Immature natural killer cell (primary cell): ENCODE measurements around the gene TMEM248. TPM values are rescaled to one million over a fixed set of nuclear protein-coding genes. Genes with fewer than 3 reads are reported as not detected.
A peak's percentile ranks its signal among the peaks of the same experiment; 100 is the strongest.

Source experiments
- DNase-seq, 3 donors: peaks; one replicate each; pipeline ENCODE4 v3.0.0; 2022; ENCODE audit warnings: mixed read lengths in 1 of 3
- H3K27ac Mint-ChIP-seq, 6 donors: one replicate each; pipeline ENCODE4 v1.8.0; 2020; ENCODE audit warnings: mixed read lengths in 6 of 6, mild to moderate bottlenecking in 5 of 6, inconsistent platforms in 4 of 6, moderate library complexity in 3 of 6
- H3K27me3 Mint-ChIP-seq, 3 donors: one replicate each; pipeline ENCODE4 v1.8.0; 2020 to 2021; ENCODE audit warnings: low read depth in 3 of 3, mild to moderate bottlenecking in 3 of 3, mixed read lengths in 3 of 3, moderate library complexity in 3 of 3, inconsistent platforms in 1 of 3
- H3K36me3 Mint-ChIP-seq, 3 donors: one replicate each; pipeline ENCODE4 v1.8.0; 2020; ENCODE audit warnings: mixed read lengths in 3 of 3, inconsistent platforms in 2 of 3, mild to moderate bottlenecking in 2 of 3
- H3K4me1 Mint-ChIP-seq, 2 donors: one replicate each; pipeline ENCODE4 v1.8.0; 2020; ENCODE audit warnings: inconsistent platforms in 2 of 2, mild to moderate bottlenecking in 2 of 2, mixed read lengths in 2 of 2, moderate library complexity in 1 of 2
- H3K4me3 Mint-ChIP-seq, 5 donors: one replicate each; pipeline ENCODE4 v1.8.0; 2020; ENCODE audit warnings: mild to moderate bottlenecking in 5 of 5, mixed read lengths in 5 of 5, inconsistent platforms in 3 of 5, moderate library complexity in 3 of 5
- H3K9me3 Mint-ChIP-seq, 6 donors: one replicate each; pipeline ENCODE4 v1.8.0; 2020; ENCODE audit warnings: mild to moderate bottlenecking in 6 of 6, mixed read lengths in 6 of 6, inconsistent platforms in 4 of 6, moderate library complexity in 3 of 6
- polyA plus RNA-seq, 3 donors: library from polyadenylated mRNA; unstranded; fragments of 300-500 nt; fragmentation: Illumina TruSeq; gene quantifications; one replicate each; pipeline ENCODE4 v1.2.3, GENCODE V29; 2021

TMEM248 gene
- polyA plus RNA-seq, 3 donors from 2014 or later: 107 to 124 (median 114) TPM

- Mint-ChIP-seq H3K27me3 (peaks cover 0 to 3% (median 0%) of the 10 kb centered on the region in 3 donors), H3K9me3 (peaks cover 0 to 2% (median 0%) of the 10 kb centered on the region in 6 donors), H3K4me3 (no peak overlapping the region), H3K4me1 (peaks cover 45 to 67% of the 10 kb centered on the region in 2 donors), H3K27ac (peak overlapping the region in 3 of 6 donors; percentile 43 to 68 (median 47)), H3K36me3 (peaks cover 6 to 16% (median 6%) of the 10 kb centered on the region in 3 donors)
- DNase-seq: no peak
Measured at GRCh38 chr7:66939325-66939724, 18.3 kb downstream of the TMEM248 start.

GRCh38 chr7:66946545-66946944, 25.5 kb downstream of the TMEM248 start:
- Mint-ChIP-seq H3K4me1 (peaks cover under 1 to 8% of the 10 kb centered on the region in 2 donors), H3K9me3 (no peaks in the 10 kb centered on the region), H3K27me3 (peaks cover 0 to under 1% (median 0%) of the 10 kb centered on the region in 3 donors), H3K27ac (no peak overlapping the region), H3K4me3 (no peak overlapping the region), H3K36me3 (peaks cover 7 to 42% (median 24%) of the 10 kb centered on the region in 3 donors)
- no peak for DNase-seq

GRCh38 chr7:66948480-66949109, 27.6 kb downstream of the TMEM248 start:
- Mint-ChIP-seq H3K4me1 (peaks cover 0 to 2% of the 10 kb centered on the region in 2 donors), H3K36me3 (peaks cover 11 to 44% (median 23%) of the 10 kb centered on the region in 3 donors), H3K9me3 (no peaks in the 10 kb centered on the region), H3K27me3 (peaks cover 0 to 5% (median 2%) of the 10 kb centered on the region in 3 donors), H3K27ac (no peak overlapping the region), H3K4me3 (no peak overlapping the region)
- no peak for DNase-seq

- Mint-ChIP-seq H3K27ac (no peak overlapping the region), H3K36me3 (peaks cover 11 to 39% (median 13%) of the 10 kb centered on the region in 3 donors), H3K27me3 (peaks cover 0 to 6% (median 2%) of the 10 kb centered on the region in 3 donors), H3K4me1 (peaks cover 0 to 2% of the 10 kb centered on the region in 2 donors), H3K4me3 (no peak overlapping the region), H3K9me3 (no peaks in the 10 kb centered on the region)
- no peak for DNase-seq
Measured at GRCh38 chr7:66950311-66950710, 29.3 kb downstream of the TMEM248 start.

GRCh38 chr7:66950763-66951162, 29.7 kb downstream of the TMEM248 start:
- Mint-ChIP-seq H3K4me3 (no peak overlapping the region), H3K27me3 (peaks cover 0 to 7% (median 2%) of the 10 kb centered on the region in 3 donors), H3K27ac (no peak overlapping the region), H3K36me3 (peaks cover 11 to 41% (median 12%) of the 10 kb centered on the region in 3 donors), H3K4me1 (peaks cover 0 to 2% of the 10 kb centered on the region in 2 donors), H3K9me3 (no peaks in the 10 kb centered on the region)
- DNase-seq: no peak

- Mint-ChIP-seq H3K4me1 (peaks cover 0 to 2% of the 10 kb centered on the region in 2 donors), H3K27ac (peak overlapping the region in 3 of 6 donors; percentile 23 to 65 (median 51)), H3K36me3 (peaks cover 17 to 53% (median 19%) of the 10 kb centered on the region in 3 donors), H3K27me3 (peaks cover 0 to 7% (median 2%) of the 10 kb centered on the region in 3 donors), H3K4me3 (no peak overlapping the region), H3K9me3 (no peaks in the 10 kb centered on the region)
- no peak for DNase-seq
Measured at GRCh38 chr7:66952343-66953043, 31.5 kb downstream of the TMEM248 start.

GRCh38 chr7:66953044-66953427, 32.0 kb downstream of the TMEM248 start:
- Mint-ChIP-seq H3K27ac (peak overlapping the region in 1 of 6 donors; percentile 51), H3K4me3 (no peak overlapping the region), H3K36me3 (peaks cover 17 to 50% (median 22%) of the 10 kb centered on the region in 3 donors)

GRCh38 chr7:66957595-66958290, 36.7 kb downstream of the TMEM248 start:
- H3K27me3 Mint-ChIP-seq: peaks cover 2 to 4% (median 2%) of the 10 kb centered on the region in 3 donors
- DNase-seq: no peak
- H3K4me1 Mint-ChIP-seq: peaks cover 0 to under 1% of the 10 kb centered on the region in 2 donors
- H3K4me3 Mint-ChIP-seq: no peak overlapping the region
- no peak overlapping the region for H3K27ac Mint-ChIP-seq
- peaks cover 16 to 37% (median 18%) of the 10 kb centered on the region in 3 donors for H3K36me3 Mint-ChIP-seq
- H3K9me3 Mint-ChIP-seq: no peaks in the 10 kb centered on the region

More at GRCh38 chr7:66953044-66953427, 32.0 kb downstream of the TMEM248 start:
- peaks cover 0 to 2% of the 10 kb centered on the region in 2 donors for H3K4me1 Mint-ChIP-seq
- no peaks in the 10 kb centered on the region for H3K9me3 Mint-ChIP-seq
- no peak for DNase-seq
- H3K27me3 Mint-ChIP-seq: peaks cover 2 to 7% (median 2%) of the 10 kb centered on the region in 3 donors

GRCh38 chr7:66958538-66959350, 37.7 kb downstream of the TMEM248 start:
- Mint-ChIP-seq H3K36me3 (peaks cover 13 to 33% (median 14%) of the 10 kb centered on the region in 3 donors), H3K9me3 (no peaks in the 10 kb centered on the region), H3K4me1 (no peaks in the 10 kb centered on the region), H3K27ac (peak overlapping the region in 1 of 6 donors; percentile 34), H3K4me3 (no peak overlapping the region), H3K27me3 (peaks cover 1 to 3% (median 3%) of the 10 kb centered on the region in 3 donors)
- no peak for DNase-seq

GRCh38 chr7:66960192-66960591, 39.2 kb downstream of the TMEM248 start:
- DNase-seq: no peak
- no peaks in the 10 kb centered on the region for H3K4me1 Mint-ChIP-seq

GRCh38 chr7:66961096-66961495, 40.1 kb downstream of the TMEM248 start:
- Mint-ChIP-seq H3K27me3 (peaks cover 0 to 3% (median 1%) of the 10 kb centered on the region in 3 donors), H3K36me3 (peaks cover 13 to 20% (median 14%) of the 10 kb centered on the region in 3 donors), H3K4me1 (no peaks in the 10 kb centered on the region), H3K4me3 (no peak overlapping the region), H3K27ac (no peak overlapping the region), H3K9me3 (no peaks in the 10 kb centered on the region)
- DNase-seq: no peak

More at GRCh38 chr7:66960192-66960591, 39.2 kb downstream of the TMEM248 start:
- Mint-ChIP-seq H3K27ac (no peak overlapping the region), H3K9me3 (no peaks in the 10 kb centered on the region), H3K27me3 (peaks cover 1 to 3% (median 3%) of the 10 kb centered on the region in 3 donors), H3K36me3 (peaks cover 13 to 29% (median 14%) of the 10 kb centered on the region in 3 donors), H3K4me3 (no peak overlapping the region)

- Mint-ChIP-seq H3K4me1 (no peaks in the 10 kb centered on the region), H3K9me3 (no peaks in the 10 kb centered on the region), H3K27ac (no peak overlapping the region), H3K4me3 (no peak overlapping the region), H3K36me3 (peaks cover 0 to 4% (median under 1%) of the 10 kb centered on the region in 3 donors), H3K27me3 (peaks cover 0 to 4% (median 2%) of the 10 kb centered on the region in 3 donors)
- no peak for DNase-seq
Measured at GRCh38 chr7:66964411-66964810, 43.4 kb downstream of the TMEM248 start.

GRCh38 chr7:66967029-66967428, 46.0 kb downstream of the TMEM248 start:
- no peak overlapping the region for H3K4me3 Mint-ChIP-seq
- H3K36me3 Mint-ChIP-seq: no peaks in the 10 kb centered on the region
- no peak for DNase-seq
- H3K9me3 Mint-ChIP-seq: no peaks in the 10 kb centered on the region
- peaks cover 2 to 9% (median 4%) of the 10 kb centered on the region in 3 donors for H3K27me3 Mint-ChIP-seq
- H3K27ac Mint-ChIP-seq: no peak overlapping the region
- no peaks in the 10 kb centered on the region for H3K4me1 Mint-ChIP-seq
